Measurements from ENCODE around the gene RGL1.
A peak's percentile ranks its signal among the peaks of the same experiment; 100 is the strongest.

RGL1 gene

GRCh38 chr1:183936009-183936408 is 131.1 kb downstream of the RGL1 start:
- no peak overlapping the region for H3K4me3 ChIP-seq (ENCODE audit: low read depth, low read length)
- TF ChIP-seq CTCF (IDR thresholded peaks at IDR 0.05; ENCODE audit: low read depth, low read length), result no peak

GRCh38 chr1:183936791-183937190 is 131.9 kb downstream of the RGL1 start:
- no peak for TF ChIP-seq CTCF (IDR thresholded peaks at IDR 0.05; ENCODE audit: low read depth, low read length)
- no peak overlapping the region for H3K4me3 ChIP-seq (ENCODE audit: low read depth, low read length)

- no peak for TF ChIP-seq CTCF (IDR thresholded peaks at IDR 0.05; ENCODE audit: low read depth, low read length)
Measured at GRCh38 chr1:183937611-183938010, 132.7 kb downstream of the RGL1 start.

GRCh38 chr1:183941001-183941400 is 136.1 kb downstream of the RGL1 start:
- TF ChIP-seq CTCF (IDR thresholded peaks at IDR 0.05; ENCODE audit: low read depth, low read length), result no peak
- no peak overlapping the region for H3K4me3 ChIP-seq (ENCODE audit: low read depth, low read length)

More at GRCh38 chr1:183937611-183938010, 132.7 kb downstream of the RGL1 start:
- H3K4me3 ChIP-seq (ENCODE audit: low read depth, low read length), result no peak overlapping the region

- peak; percentile 22; the same call in 1 of the 2 replicates for TF ChIP-seq CTCF (IDR thresholded peaks at IDR 0.05; ENCODE audit: low read depth, low read length)
Measured at GRCh38 chr1:183942933-183943693, 138.2 kb downstream of the RGL1 start.

GRCh38 chr1:183945428-183946319 is 140.8 kb downstream of the RGL1 start:
- no peak for TF ChIP-seq CTCF (IDR thresholded peaks at IDR 0.05; ENCODE audit: low read depth, low read length)

More at GRCh38 chr1:183942933-183943693, 138.2 kb downstream of the RGL1 start:
- no peak overlapping the region for H3K4me3 ChIP-seq (ENCODE audit: low read depth, low read length)

GRCh38 chr1:183946320-183946613 is 141.3 kb downstream of the RGL1 start:
- no peak for TF ChIP-seq CTCF (IDR thresholded peaks at IDR 0.05; ENCODE audit: low read depth, low read length)

More at GRCh38 chr1:183945428-183946319, 140.8 kb downstream of the RGL1 start:
- H3K4me3 ChIP-seq (ENCODE audit: low read depth, low read length), result no peak overlapping the region

More at GRCh38 chr1:183946320-183946613, 141.3 kb downstream of the RGL1 start:
- no peak overlapping the region for H3K4me3 ChIP-seq (ENCODE audit: low read depth, low read length)

Data from WI38 (cell line).